Esophagus muscularis mucosa (tissue), 3 donors: Measurements from ENCODE around the gene AKR1C1.

ENCODE experiments used
- CTCF ChIP-seq, 3 experiments: fragments of 200-600 bp in 2 of 3; fragments of 450-650 bp in 1 of 3; sonication (generic) in 2 of 3; IDR thresholded peaks; one replicate each; pipeline ENCODE4 v1.5.1; 2017 to 2019; ENCODE audit warnings: antibody characterized with exemption in 3 of 3, mild to moderate bottlenecking in 2 of 3, moderate library complexity in 1 of 3
- POLR2A ChIP-seq: fragments of 450-650 bp; IDR thresholded peaks from one replicate; pipeline ENCODE4 v1.6.1; 2017; ENCODE audit warnings: antibody characterized with exemption, moderate library complexity, mild to moderate bottlenecking, low read depth
- POLR2AphosphoS5 ChIP-seq, 2 donors: sonication (generic); formaldehyde crosslinking; IDR thresholded peaks; one replicate each; pipeline ENCODE4 v1.6.1; 2017; ENCODE audit warnings: antibody characterized with exemption in 2 of 2

GRCh38 chr10:4914213-4914850 lies 48.9 kb upstream of the AKR1C1 start:
- TF ChIP-seq CTCF (IDR thresholded peaks at IDR 0.05) (no peak), POLR2A (no peak), POLR2AphosphoS5 (IDR thresholded peaks at IDR 0.05) (no peak)
